NCI-H82 treated with DMSO at 0.1 percent for 48 hours (cell line): ENCODE data around the gene BAZ2B.

Experiments
- DNase-seq: peaks from one replicate; lab custom pipeline; 2025; ENCODE audit not compliant: unreplicated experiment; lab: John Stamatoyannopoulos, UW

The BAZ2B gene

DNA sequence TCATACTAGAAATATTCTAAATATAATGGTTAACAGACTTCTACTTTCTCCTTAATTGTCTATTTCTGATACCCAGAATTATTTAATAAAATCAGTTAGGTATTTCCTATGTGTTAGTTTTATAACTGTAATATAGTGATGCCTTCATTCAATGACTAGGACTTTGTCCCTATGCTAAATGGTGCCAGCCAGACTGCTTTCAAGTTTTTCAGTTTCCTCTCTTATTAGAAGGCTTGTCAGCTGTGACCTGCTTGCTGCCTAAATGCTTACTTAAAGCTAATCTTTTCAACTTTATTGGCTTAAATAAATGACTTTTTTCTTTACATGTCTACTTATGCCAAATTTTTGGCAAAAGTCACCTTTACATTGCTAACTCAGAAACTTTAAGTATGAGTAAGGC, 30.7 kb downstream of the BAZ2B start:
- DNase-seq = no peak

DNA sequence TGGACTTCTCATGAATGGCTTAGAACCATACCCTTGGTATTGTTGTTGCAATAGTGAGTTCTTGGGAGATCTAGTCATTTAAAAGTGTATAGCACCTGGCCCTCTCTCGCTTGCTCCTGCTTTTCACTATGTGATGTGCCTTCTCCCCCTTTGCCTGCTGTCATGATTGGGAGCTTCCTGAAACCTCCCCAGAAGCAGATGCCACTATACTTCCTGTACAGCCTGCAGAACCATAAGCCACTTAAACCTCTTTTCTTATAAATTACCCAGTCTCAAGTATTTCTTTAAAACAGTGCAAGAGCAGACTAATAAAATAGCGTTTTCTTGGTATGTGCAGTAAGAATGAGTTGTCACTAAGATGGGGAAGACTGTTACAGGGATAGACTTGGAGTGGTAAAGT, 31.6 kb downstream of the BAZ2B start:
- DNase-seq = peak; percentile 39

GRCh38 chr2:159573846-159574606, 42.3 kb downstream of the BAZ2B start:
- no peak for DNase-seq

DNA sequence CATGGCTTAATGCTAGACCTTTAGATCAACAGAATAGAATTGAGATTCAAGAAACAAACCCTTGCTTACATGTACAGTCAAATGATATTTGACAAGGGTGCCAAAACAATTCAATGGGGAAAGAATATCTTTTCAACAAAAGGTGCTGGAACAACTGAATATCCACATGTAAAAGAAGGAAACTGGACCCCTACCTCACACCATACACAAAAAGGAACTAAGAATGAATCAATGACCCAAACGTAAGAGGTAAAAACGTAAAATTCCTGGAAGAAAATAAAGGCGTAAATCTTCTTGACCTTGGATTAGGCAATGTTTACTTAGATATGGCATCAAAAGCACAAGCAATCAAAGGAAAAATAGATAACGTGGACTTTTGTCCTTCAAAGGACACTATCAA, 43.1 kb downstream of the BAZ2B start:
- DNase-seq = no peak

GRCh38 chr2:159572459-159572858, 43.9 kb downstream of the BAZ2B start:
- no peak for DNase-seq

- DNase-seq = no peak
Observed at GRCh38 chr2:159571540-159572260, 44.6 kb downstream of the BAZ2B start.

DNA sequence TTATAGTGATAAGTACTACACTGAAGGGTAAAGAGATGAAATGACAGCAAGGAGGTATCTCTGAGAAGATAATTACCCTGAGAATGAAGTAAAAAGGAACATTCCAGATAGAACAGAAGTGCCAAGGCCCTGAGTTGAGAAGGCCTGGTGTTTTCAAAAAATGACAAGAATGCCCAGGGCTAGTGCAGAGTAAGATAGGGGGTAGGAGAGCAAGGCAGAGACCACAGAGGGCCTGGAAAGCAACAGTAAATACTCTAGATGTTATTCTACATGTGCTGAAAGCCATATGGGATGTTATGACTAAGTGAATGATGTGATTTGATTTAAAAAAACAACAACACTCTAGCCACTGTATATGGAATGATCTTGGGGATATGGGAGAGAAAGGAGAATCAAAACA, 52.3 kb downstream of the BAZ2B start:
- DNase-seq = no peak

DNA sequence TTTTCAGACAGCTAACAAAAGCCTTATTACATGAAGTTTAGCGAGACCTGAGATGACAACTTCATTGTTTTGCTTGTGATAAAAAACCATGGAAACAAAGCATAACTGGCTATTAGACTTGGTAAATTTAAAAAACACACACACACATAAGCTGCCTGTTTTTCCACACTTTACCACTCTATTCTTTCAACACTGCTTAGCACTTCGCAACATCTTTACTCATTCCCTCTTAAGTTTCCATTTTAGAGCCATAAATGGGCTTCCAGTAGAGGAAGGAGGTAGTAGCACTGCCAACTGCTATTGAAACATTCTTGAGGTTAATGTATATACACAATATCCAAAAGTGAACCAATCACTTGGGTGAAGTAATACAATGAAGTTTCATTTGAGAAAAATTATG, 54.1 kb downstream of the BAZ2B start:
- no peak for DNase-seq

DNA sequence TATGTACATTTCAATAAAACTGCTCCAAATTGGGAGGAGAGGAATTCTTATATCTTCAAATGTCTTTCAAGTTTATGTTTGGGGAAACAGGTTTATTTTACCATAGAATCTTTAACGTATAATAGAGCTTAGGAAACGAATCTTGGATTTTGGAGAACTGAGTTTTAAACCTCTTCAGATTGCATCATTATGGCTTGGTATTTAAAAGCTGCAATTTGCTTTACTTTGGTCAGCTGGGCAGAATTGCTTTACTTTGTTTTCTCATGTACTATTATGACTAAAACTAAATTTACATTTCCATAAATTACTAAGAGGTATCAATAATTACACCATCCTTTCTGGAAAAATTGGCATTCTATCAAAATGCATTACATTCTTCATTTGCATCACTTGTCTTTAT, 54.6 kb downstream of the BAZ2B start:
- DNase-seq = no peak

- DNase-seq = no peak
Observed at GRCh38 chr2:159561242-159561641, 55.1 kb downstream of the BAZ2B start.

- DNase-seq = no peak
Observed at GRCh38 chr2:159559034-159559433, 57.3 kb downstream of the BAZ2B start.

- DNase-seq = no peak
Observed at GRCh38 chr2:159558479-159558878, 57.9 kb downstream of the BAZ2B start.

DNA sequence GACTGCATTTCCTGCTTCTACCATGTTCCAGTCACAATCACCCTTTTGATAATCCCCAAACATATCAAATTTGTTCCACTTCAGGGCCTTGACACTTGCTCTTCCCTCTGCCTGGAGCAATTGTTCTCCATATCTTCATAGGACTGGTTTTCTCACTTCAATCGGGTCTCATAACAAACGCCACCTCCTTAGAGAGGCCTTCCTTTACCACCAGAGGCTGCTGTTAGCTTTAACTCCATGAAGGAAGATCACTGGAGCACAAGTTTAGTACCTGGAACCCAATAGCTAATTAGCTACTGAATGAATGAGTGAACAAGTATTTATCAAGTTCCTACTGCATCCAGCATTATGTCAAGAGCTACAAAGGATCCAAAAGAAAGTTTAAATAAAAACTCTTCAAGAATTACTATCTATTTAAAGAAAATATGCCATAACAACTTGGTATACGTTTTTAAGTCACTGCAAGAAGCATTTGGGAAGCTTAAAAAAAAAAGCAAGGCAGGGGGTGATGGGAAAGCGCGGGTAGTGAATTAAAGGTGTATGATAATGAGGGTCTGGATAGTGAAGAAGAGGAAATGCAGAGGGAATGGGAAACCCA, 58.8 kb downstream of the BAZ2B start:
- DNase-seq = no peak

- no peak for DNase-seq
Observed at GRCh38 chr2:159555651-159556392, 60.5 kb downstream of the BAZ2B start.

- DNase-seq = no peak
Observed at GRCh38 chr2:159553727-159554126, 62.6 kb downstream of the BAZ2B start.

DNA sequence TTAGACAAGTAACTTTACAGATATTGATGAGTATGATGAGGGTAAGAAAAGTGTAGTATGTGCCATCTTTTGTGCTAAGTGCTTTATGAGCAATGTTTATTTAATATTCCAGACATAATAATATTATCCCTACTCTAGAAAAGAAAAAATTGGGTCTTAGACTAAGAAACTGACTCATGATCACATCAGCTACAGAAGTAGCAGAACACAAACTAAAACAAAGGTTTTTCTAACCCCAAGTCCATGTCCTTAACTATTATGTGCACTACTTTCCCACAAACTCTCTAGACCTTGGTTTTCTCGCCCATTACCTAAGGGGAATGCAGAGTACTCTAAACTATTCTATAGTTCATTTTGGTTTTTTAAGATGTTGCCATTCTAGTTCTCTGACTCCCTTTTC, 64.5 kb downstream of the BAZ2B start:
- no peak for DNase-seq

DNA sequence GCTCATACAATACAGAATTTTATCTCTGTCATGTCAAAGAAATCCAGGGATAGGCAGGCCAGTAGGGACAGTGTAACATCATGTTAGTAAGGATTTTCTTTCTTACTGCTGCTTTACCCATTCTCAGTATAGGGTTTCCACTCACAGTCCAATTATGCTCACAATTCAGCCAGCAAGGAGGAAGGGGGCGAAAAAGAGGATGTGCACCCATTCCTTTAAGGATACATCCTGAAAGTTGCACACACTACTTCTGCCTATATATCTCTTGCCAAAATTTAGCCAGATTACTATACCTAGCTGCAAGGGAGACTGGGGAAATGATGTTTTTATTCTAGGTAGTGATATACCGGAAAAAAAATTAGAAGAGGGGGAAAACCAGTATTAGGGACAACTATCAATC, 66.1 kb downstream of the BAZ2B start:
- no peak for DNase-seq

DNA sequence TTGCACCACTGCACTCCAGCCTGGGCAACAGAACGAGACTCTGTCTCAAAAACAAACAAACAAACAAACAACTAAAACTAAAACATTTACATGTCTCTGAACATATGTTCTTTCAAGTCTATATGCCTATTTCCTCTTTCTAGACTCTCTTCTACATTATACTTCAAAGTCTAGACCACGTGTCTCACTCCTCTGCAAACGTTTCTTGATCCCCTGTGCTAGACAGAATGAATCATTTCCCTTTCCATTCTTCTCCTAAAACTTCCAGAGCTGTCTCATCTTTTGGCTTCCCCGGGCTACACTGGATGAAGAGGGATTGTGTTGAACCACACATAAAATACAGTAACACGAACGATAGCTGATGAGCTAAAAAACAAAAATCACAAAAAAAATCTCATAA, 67.1 kb downstream of the BAZ2B start:
- DNase-seq = no peak

- DNase-seq = no peak
Observed at GRCh38 chr2:159546716-159547430, 69.5 kb downstream of the BAZ2B start.

DNA sequence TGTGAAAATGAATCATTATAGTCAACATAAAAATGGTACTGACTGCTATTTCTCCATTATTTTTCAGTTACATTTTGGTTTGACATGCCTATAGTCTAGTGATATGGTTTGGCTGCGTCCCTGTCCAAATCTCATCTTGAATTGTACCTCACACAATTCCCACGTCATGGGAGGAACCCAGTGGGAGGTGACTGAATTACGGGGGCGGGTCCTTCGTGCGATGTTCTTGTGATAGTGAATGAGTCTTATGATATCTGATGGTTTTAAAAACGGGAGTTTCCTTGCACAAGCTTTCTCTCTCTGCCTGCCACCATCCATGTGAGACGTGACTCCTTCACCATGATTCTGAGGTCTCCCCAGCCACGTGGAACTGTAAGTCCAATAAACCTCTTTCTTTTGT, 70.3 kb downstream of the BAZ2B start:
- no peak for DNase-seq

DNA sequence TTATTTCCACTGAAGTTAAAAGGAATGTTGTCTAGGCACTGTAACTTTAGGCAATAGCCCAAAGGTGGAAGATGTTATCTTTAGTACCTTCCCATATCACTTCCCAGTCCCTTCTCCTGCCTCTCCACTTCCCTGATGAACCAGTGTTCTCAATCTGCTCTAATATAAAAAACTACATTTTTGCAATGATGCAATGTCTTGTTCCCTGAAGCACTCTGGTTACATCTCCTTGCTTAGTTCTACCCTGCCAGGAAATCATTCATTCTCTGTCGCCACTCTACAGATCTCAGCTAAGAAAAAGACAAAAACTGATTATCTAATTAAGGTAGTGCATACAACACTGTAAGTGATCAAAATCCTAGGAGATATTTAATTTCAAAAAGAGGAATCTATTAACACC, 71.3 kb downstream of the BAZ2B start:
- DNase-seq = no peak
